ENCODE data around the gene TGFB2. TPM values are rescaled to one million over a fixed set of nuclear protein-coding genes. Genes with fewer than 3 reads are reported as not detected.

TGFB2 gene
- total and polyA plus RNA-seq, 4 donors = 0.21 to 0.75 (median 0.41) TPM

GRCh38 chr1:218350801-218351266, 5.7 kb downstream of the TGFB2 start:
- 70% methylated on average over 2 of the region's 2 CpGs for WGBS
- Histone ChIP-seq H3K9me3 (ENCODE audit: control insufficient read depth in 4 of 4, low read length in 3 of 4) (no peaks in the 10 kb centered on the region), H3K4me1 (ENCODE audit: control insufficient read depth in 4 of 4, insufficient read depth in 4 of 4, low read length in 3 of 4) (peaks cover 4 to 16% (median 13%) of the 10 kb centered on the region in 4 donors), H3K36me3 (ENCODE audit: control insufficient read depth in 4 of 4, insufficient read depth in 3 of 4, low read depth in 1 of 4, low read length in 3 of 4) (no peaks in the 10 kb centered on the region), H3K27me3 (ENCODE audit: control insufficient read depth in 4 of 4, insufficient read depth in 4 of 4, low read length in 3 of 4) (no peaks in the 10 kb centered on the region), H3K4me3 (ENCODE audit: low read depth in 1 of 3, low read length in 3 of 3) (no peak overlapping the region), H3K27ac (ENCODE audit: low read depth in 1 of 2, low read length in 2 of 2) (no peak overlapping the region), H3K9ac (ENCODE audit: low read depth in 1 of 2, low read length in 2 of 2) (no peak overlapping the region)
- TF ChIP-seq MAX (IDR thresholded peaks at IDR 0.05) (no peak), SP1 (IDR thresholded peaks at IDR 0.05) (no peak), EGR1 (IDR thresholded peaks at IDR 0.05; ENCODE audit: low read depth in 2 of 2) (no peak)
- DNase-seq (ENCODE audit: low spot score) = no peak

- DNase-seq (ENCODE audit: low spot score) = no peak
- no peaks in the 10 kb centered on the region for H3K9me3 ChIP-seq (ENCODE audit: control insufficient read depth in 4 of 4, low read length in 3 of 4)
- no peak overlapping the region for H3K27ac ChIP-seq (ENCODE audit: low read depth in 1 of 2, low read length in 2 of 2)
- H3K4me3 ChIP-seq (ENCODE audit: low read depth in 1 of 3, low read length in 3 of 3) = peak overlapping the region in 1 of 3 donors; percentile 16
- H3K4me1 ChIP-seq (ENCODE audit: control insufficient read depth in 4 of 4, insufficient read depth in 4 of 4, low read length in 3 of 4) = peaks cover 2 to 10% (median 7%) of the 10 kb centered on the region in 4 donors
- H3K27me3 ChIP-seq (ENCODE audit: control insufficient read depth in 4 of 4, insufficient read depth in 4 of 4, low read length in 3 of 4) = no peaks in the 10 kb centered on the region
- TF ChIP-seq FOXA1 (IDR thresholded peaks at IDR 0.05) (no peak), FOXA2 (IDR thresholded peaks at IDR 0.05) (no peak), ATF3 (IDR thresholded peaks at IDR 0.05) (no peak), ZBTB33 (IDR thresholded peaks at IDR 0.05) (no peak), YY1 (IDR thresholded peaks at IDR 0.05) (no peak), GABPA (IDR thresholded peaks at IDR 0.05 in 1 of 2, conservative IDR thresholded peaks at IDR 0.05 in 1 of 2) (no peak), CTCF (IDR thresholded peaks at IDR 0.05; ENCODE audit: low read depth, low read length, missing input control) (no peak), REST (IDR thresholded peaks at IDR 0.05) (no peak), RXRA (IDR thresholded peaks at IDR 0.05) (peak; percentile 67 to 79), MAX (IDR thresholded peaks at IDR 0.05) (no peak), HNF4G (IDR thresholded peaks at IDR 0.05) (no peak), HNF4A (conservative IDR thresholded peaks at IDR 0.05) (no peak), NR2F2 (IDR thresholded peaks at IDR 0.05) (peak; percentile 18), RAD21 (IDR thresholded peaks at IDR 0.05) (no peak), EGR1 (IDR thresholded peaks at IDR 0.05; ENCODE audit: low read depth in 2 of 2) (no peak), TAF1 (conservative IDR thresholded peaks at IDR 0.05) (no peak), JUND (IDR thresholded peaks at IDR 0.05) (peak in 1 of 2 donors; percentile 17), SP1 (IDR thresholded peaks at IDR 0.05) (no peak)
- WGBS = 53% methylated on average over 10 of the region's 10 CpGs
- no peaks in the 10 kb centered on the region for H3K36me3 ChIP-seq (ENCODE audit: control insufficient read depth in 4 of 4, insufficient read depth in 3 of 4, low read depth in 1 of 4, low read length in 3 of 4)
- no peak overlapping the region for H3K9ac ChIP-seq (ENCODE audit: low read depth in 1 of 2, low read length in 2 of 2)
These were observed 6.4 kb downstream of the TGFB2 start for GRCh38 chr1:218351391-218352074.

Measured in liver (tissue), 9 donors.